ENCODE data around the gene HK1.
"Not testable (repeated sequence)": the region's sequence is repeated elsewhere in the genome, so short reads cannot be mapped to it uniquely, and the experiment has no call there.

HK1 gene

GRCh38 chr10:69312528-69312927 lies 34.2 kb downstream of the HK1 start:
- no peak for DNase-seq

GRCh38 chr10:69315100-69315542 lies 36.8 kb downstream of the HK1 start:
- DNase-seq: no peak

GRCh38 chr10:69315610-69316312 lies 37.5 kb downstream of the HK1 start:
- DNase-seq: no peak

GRCh38 chr10:69316313-69317059 lies 38.2 kb downstream of the HK1 start:
- no peak for DNase-seq

- DNase-seq: no peak
These were observed 38.9 kb downstream of the HK1 start for GRCh38 chr10:69317175-69317604.

GRCh38 chr10:69317626-69318105 lies 39.4 kb downstream of the HK1 start:
- no peak for DNase-seq

- peak; percentile 93 for DNase-seq
These were observed 40.0 kb downstream of the HK1 start for GRCh38 chr10:69318106-69318866.

GRCh38 chr10:69318867-69319727 lies 40.8 kb downstream of the HK1 start:
- DNase-seq: peak; percentile 76

GRCh38 chr10:69319841-69320316 lies 41.6 kb downstream of the HK1 start:
- DNase-seq: no peak

- DNase-seq: no peak
These were observed 42.2 kb downstream of the HK1 start for GRCh38 chr10:69320521-69320920.

GRCh38 chr10:69321039-69321715 lies 42.9 kb downstream of the HK1 start:
- no peak for DNase-seq

GRCh38 chr10:69321865-69322264 lies 43.6 kb downstream of the HK1 start:
- DNase-seq: no peak

GRCh38 chr10:69322346-69322745 lies 44.0 kb downstream of the HK1 start:
- not testable (repeated sequence) for DNase-seq

GRCh38 chr10:69323622-69324021 lies 45.3 kb downstream of the HK1 start:
- DNase-seq: no peak

GRCh38 chr10:69324583-69324982 lies 46.3 kb downstream of the HK1 start:
- no peak for DNase-seq

GRCh38 chr10:69325637-69326523 lies 47.6 kb downstream of the HK1 start:
- DNase-seq: not testable (repeated sequence)

- DNase-seq: no peak
These were observed 48.4 kb downstream of the HK1 start for GRCh38 chr10:69326692-69327091.

- DNase-seq: no peak
These were observed 49.4 kb downstream of the HK1 start for GRCh38 chr10:69327463-69328379.

- DNase-seq: no peak
These were observed 50.1 kb downstream of the HK1 start for GRCh38 chr10:69328380-69328735.

GRCh38 chr10:69328888-69329287 lies 50.6 kb downstream of the HK1 start:
- DNase-seq: not testable (repeated sequence)

All from activated CD4-positive, CD25-positive, alpha-beta regulatory T cell treated with anti-CD3 and anti-CD28 coated beads, Interleukin-2, amount 50 U/mL, for 72 hours (primary cell).